Endometrial microvascular endothelial cells (primary cell): Measurements from ENCODE around the gene AP1AR. TPM values are rescaled to one million over a fixed set of nuclear protein-coding genes. Genes with fewer than 3 reads are reported as not detected.
"Not testable (repeated sequence)": the region's sequence is repeated elsewhere in the genome, so short reads cannot be mapped to it uniquely, and the experiment has no call there.

ENCODE experiments used
- in situ Hi-C: cut with HindIII; loops from 2 replicates; pipeline ENCODE4 v1.10.0; 2017; ENCODE audit warnings: low sequenced_read_pairs, low pct_unique_long_range_greater_than_20kb; ENCODE audit errors: inconsistent ontology term
- total RNA-seq: library from RNA; depleted of rRNA; stranded (reverse); fragments of >200 nt; gene quantifications from one replicate; pipeline ENCODE4 v1.2.3, GENCODE V29; 2015; ENCODE audit errors: inconsistent ontology term

AP1AR gene
- total RNA-seq, 1 donor from 2014 or later, result 21.3 TPM

DNA sequence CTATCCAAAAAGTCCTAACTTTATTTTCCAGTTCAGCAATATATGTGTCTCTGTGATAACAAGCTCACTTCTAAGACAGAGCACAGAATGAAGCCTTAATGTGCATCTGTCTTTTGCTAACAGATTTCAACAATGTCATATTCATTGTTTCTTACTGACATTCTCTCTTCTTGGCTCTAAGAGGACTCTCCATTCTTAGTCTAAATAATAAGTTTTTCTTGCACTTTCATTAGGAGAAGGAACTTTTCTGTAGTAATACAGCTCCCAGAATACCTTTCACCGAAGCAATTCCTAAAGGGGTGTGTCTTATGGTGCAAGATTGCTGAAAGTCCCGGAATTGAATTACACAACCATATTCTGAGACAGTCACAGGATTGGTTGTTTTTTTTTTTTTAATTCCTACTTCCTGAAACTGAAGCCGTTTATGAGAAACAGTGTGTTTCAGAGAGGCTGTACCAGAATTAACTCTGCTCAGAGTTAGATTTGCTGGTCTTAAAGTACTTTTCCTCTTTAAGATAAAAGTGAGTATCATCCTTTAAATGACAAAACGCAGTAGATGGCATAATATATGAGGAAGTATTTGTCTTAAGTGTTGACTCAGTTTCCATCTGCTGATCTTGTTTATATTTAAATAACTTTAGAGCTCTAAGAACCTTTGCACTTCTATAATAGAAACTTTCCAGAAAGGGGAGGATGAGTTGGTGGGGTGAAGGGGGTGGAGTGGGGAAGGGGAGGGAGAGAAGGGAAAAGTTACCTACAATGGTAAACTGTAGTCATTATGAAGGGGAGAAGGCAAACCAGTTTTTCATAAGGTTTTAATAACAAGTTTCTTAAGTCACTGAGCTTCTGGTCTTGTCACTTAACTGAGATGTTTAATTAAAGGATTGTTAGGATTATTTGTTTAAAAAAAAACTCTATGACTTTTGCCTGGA, 65.6 kb downstream of the AP1AR start, which contains the start of gene ALPK1:
Gene ALPK1, plus strand, starts transcription at position 421 of the 932 bp plus-strand sequence.
- in situ Hi-C loops, result no loop called here

DNA sequence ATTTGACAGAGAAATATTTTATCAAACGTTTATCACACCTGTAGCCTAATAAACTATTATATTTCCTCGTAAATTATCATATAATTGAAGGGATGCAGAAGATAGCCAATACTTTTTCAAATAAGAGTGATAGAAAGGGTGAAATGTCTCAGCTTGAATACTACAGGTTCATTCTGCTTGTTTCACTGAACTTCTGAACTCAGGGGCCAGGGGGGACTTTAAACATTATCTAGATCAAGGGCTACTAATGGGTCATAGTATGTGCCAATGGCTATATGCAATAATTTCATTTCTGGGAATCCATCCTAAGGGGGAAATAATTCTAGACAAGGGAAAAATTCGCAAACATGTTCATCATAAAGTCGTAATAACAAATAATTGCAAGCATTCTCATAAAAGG, 68.1 kb downstream of the AP1AR start:
- in situ Hi-C loops, result no loop called here

DNA sequence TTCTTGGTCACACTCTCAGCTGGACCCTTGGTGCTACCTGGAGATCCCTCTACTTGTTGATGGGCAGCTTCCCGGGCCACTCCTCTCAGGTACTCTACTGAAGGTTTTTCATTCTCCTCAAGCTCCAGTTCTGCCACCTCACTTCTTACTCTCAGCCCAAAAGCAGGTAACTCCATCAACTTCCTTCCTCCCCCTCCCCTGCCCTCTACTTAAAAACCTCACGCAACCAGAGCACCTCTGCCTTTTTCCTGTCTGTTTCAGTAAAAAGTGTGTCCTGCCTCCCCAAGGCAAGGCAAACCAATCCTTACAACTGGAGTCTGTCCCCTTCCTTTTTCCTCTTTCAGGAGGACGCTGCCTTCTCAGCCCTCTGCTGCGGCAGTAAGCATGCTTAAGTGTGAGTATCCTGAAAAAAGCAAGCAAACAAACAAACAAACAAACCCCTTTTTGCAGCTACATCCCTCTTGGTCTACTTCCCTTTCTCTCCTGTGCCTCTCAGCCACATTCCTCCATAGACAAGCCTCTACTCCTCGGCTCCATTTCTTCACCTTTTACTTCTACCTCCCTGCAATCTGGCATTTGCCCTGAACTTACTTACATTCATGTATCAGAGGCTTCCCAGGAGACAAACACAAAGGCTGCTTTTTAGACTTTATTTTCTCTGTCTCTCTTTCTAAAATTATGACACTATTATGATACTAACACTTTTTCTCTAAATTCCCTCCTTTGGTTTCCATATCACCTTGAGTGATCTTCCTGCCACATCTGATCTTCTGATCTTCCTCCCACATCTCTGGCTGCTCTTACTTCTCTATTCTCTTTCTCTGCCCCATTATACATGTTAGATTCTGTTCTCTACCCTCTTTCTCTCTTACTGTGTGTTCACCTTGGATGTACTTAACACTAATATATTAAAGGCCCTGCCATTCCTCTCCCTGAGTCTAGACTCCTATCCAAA, 71.0 kb downstream of the AP1AR start:
- in situ Hi-C loops, result no loop called here

DNA sequence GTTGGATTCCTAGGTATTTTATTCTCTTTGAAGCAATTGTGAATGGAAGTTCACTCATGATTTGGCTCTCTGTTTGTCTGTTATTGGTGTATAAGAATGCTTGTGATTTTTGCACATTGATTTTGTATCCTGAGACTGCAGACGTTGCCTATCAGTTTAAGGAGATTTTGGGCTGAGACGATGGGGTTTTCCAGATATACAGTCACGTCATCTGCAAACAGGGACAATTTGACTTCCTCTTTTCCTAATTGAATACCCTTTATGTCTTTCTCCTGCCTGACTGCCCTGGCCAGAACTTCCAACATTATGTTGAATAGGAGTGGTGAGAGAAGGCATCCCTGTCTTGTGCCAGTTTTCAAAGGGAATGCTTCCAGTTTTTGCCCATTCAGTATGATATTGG, 73.9 kb downstream of the AP1AR start:
- in situ Hi-C loops, result not testable (repeated sequence)

DNA sequence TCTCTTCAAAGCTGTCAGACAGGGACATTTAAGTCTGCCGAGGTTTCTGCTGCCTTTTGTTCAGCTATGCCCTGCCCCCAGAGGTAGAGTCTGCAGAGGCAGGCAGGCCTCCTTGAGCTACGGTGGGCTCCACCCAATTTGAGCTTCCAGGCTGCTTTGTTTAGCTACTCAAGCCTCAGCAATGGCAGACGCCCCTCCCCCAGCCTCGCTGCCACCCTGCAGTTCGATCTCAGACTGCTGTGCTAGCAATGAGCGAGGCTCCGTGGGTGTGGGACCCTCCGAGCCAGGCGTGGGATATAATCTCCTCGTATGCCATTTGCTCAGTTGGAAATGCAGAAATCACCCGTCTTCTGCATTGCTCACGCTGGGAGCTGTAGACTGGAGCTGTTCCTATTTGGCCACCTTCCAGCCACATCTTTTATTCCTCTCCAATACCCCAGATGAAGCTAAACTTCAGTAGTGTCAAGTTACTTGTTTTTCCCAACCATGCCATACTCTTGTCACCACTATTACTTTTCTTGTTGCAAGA, 77.7 kb downstream of the AP1AR start:
- in situ Hi-C loops, result not testable (repeated sequence)

DNA sequence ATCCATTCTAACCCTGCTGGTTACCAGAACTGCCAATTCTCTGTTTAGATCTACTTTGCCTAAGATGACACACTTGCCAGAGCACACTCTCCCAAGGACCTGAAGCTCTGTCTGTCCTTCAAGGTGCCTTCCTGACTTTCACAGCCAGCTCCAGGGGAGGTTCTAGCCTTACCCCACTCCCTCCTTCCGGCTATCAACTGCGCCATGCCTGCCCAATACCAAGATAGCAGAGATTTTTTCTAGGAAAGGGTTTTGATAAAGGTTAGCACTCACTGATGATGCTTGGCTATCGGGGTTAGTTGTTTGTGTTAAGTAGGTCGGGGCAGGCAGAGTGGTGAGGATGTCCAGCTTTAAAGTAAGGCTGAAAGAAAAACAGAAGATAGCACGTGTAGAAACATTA, 79.9 kb downstream of the AP1AR start:
- in situ Hi-C loops, result no loop called here

DNA sequence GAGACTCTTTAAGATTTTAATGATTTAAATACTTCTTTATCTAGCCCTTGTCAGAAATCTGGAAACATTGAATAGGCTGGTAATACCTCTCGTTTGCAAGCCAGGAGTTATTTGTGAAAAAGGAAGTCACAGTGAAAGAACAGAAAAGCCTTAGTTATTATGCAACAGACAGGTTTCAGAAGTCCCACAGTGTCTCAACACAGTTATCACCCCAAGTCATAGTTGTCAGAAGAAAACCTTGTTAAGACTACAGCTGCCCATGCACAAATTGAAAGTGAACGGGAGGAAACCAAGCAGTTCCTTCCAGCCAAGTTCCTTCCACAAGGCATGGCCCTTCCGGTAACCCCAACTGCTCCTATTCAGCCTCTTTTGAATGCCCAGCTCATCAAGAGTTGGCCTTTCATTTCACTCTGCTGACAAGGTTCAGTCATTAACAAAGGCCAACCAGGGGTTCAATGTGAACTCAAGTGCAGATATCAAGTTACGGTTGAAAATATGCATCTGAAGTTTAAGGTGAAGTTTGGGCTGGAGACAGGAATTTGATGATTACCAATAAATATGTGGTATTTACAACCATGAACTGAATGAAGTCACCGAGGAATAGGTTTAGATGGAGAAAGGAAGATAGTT, 81.1 kb downstream of the AP1AR start:
- in situ Hi-C loops, result no loop called here

DNA sequence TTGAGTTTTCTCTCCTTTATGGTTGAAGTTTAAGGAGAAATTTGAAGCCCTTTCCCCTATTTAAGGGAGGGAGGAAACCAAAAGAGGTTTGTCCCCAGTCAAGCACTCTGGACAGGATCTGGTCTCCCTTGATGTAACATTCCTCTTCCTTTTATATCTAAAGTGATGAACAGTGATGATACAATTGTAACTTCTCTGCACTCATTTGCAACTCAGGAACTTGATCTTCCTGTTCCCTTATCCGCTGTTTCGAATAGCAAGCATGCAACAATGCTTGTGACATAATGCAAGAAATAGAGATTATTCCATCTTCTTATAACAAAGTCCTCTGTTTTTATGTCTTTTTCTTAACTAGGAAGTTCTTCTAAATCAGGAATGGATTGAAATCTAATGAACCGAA, 83.9 kb downstream of the AP1AR start:
- in situ Hi-C loops, result no loop called here

DNA sequence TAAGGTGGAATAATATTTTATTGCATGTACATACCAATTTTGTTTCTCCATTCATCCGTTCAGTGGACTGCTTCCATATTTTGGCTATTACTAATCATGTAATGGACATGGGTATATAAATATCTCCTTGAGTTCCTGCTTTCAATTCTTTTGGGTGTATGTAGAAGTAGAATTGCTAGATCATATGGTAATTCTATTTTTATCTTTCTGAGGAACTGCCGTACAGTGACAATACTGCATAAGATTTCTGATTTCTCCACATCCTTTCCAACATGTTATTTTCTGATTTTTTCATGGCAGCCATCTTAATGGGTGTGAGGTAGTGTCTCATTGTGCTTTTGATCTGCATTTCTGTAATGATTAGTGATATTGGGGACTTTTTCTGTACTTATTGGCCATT, 84.8 kb downstream of the AP1AR start:
- in situ Hi-C loops, result no loop called here

DNA sequence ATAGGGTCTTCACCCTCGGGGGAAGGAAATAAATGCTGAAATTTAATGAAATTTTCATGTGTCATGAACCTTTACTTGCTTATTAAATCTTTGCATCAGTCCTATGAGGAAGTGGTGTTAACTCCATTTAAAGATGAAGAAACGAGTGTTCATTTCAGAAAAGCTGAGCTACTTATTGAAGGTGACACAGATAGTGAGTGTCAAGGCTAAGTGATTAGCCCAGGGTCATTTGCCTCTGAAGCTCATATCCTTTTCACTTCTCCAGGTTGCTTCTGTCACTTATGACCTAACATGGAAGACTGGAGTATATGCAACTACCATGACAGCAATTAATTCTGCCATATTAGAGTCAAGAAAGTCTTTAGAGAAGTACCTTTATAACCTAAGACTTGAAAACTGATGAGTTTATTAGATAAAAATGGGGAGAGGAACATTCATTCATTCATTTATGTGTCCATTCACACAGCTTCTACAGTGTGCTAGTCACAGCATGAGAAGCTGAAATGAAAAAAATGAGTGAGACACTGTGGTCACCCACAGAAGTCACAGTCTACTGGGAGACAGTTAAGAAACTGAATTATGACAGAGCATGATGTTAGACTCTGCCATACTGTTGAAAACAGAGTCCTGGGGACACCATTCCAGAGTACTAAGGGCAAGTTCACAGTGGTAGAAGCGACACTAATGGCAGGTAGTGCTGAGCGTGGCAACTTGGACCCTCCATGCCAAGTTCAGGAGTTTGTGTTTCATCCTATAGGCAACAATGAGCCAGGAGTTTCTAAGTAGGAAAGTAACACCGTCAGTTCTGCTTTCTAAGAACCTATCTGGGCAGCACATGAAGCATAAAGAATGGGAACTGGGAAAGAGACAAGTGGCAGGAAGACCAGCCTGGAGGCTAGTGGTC, 86.9 kb downstream of the AP1AR start:
- in situ Hi-C loops, result no loop called here

Other genes starting within 250 kb of the AP1AR start
- gene FAM241A, start 86.3 kb upstream of the AP1AR start, total RNA-seq, result 29.3 TPM
- gene TIFA, start 54.1 kb downstream of the AP1AR start, total RNA-seq, result 19.0 TPM
- gene ALPK1, start 65.6 kb downstream of the AP1AR start, total RNA-seq, result 8.6 TPM